ENCODE data around the gene ANGEL1. TPM values are rescaled to one million over a fixed set of nuclear protein-coding genes. Genes with fewer than 3 reads are reported as not detected.

ANGEL1 gene
- total and polyA plus RNA-seq, 2 experiments from 2014 or later, result 29.4 to 39.4 TPM

- Histone ChIP-seq H3K4me3 (no peak overlapping the region), H3K27me3 (no peaks in the 10 kb centered on the region), H3K4me1 (ENCODE audit: low read depth) (no peaks in the 10 kb centered on the region), H3K27ac (no peak overlapping the region), H3K9me3 (ENCODE audit: low read depth) (no peaks in the 10 kb centered on the region), H3K36me3 (no peaks in the 10 kb centered on the region)
- no peak for DNase-seq (ENCODE audit: low read depth in 1 of 2, low spot score in 1 of 2)
- TF ChIP-seq CTCF (IDR thresholded peaks at IDR 0.05; ENCODE audit: low read depth, low read length), result no peak
These were observed 71.6 kb downstream of the ANGEL1 start for GRCh38 chr14:76741074-76741473.

Other genes starting within 250 kb of the ANGEL1 start
- gene VASH1, start 51.4 kb downstream of the ANGEL1 start, total RNA-seq, result 27.7 and 41.0 TPM in 2 replicates
- gene VASH1, start 51.4 kb downstream of the ANGEL1 start, polyA plus RNA-seq, result 22.1 and 31.8 TPM in 2 replicates
- not detected in 2 replicates for gene LRRC74A, start 13.5 kb upstream of the ANGEL1 start, total RNA-seq
- not detected in 2 replicates for gene LRRC74A, start 13.5 kb upstream of the ANGEL1 start, polyA plus RNA-seq
- gene IRF2BPL, start 215.8 kb upstream of the ANGEL1 start, total RNA-seq, result 128 and 185 TPM in 2 replicates
- 43.7 and 88.2 TPM in 2 replicates for gene IRF2BPL, start 215.8 kb upstream of the ANGEL1 start, polyA plus RNA-seq

Data from cardiac muscle cell (in vitro differentiated cells and primary cell).